Measurements from ENCODE around the gene WFDC10B. TPM values are rescaled to one million over a fixed set of nuclear protein-coding genes. Genes with fewer than 3 reads are reported as not detected.

WFDC10B gene
- total RNA-seq, 1 experiment from 2014 or later, result not detected

- RAD21 ChIA-PET (ENCODE audit: low non-redundant PET in 1 of 2, low total read pairs in 2 of 2, uncharacterized antibody in 2 of 2, unreplicated experiment in 2 of 2), result no interaction called here
- no TSS peak for BruUV-seq (replicated peaks)
- Histone ChIP-seq H3K27me3 (ENCODE audit: insufficient read depth, low read length) (peaks cover 17% of the 10 kb centered on the region), H2AFZ (ENCODE audit: low read depth, low read length, poor library complexity, severe bottlenecking) (no peak overlapping the region), H3K9me2 (ENCODE audit: insufficient read depth) (no peaks in the 10 kb centered on the region), H3K4me3 (replicated peaks in 1 of 2; ENCODE audit: low read depth in 1 of 2, low read length in 2 of 2) (no peak overlapping the region), H4K20me1 (ENCODE audit: insufficient read depth) (no peaks in the 10 kb centered on the region), H3K9me3 (ENCODE audit: control insufficient read depth in 1 of 2, insufficient read depth in 1 of 2, low read depth in 1 of 2, low read length in 2 of 2) (no peaks in the 10 kb centered on the region), H3K79me2 (ENCODE audit: insufficient read depth, low read length) (no peaks in the 10 kb centered on the region), H3K4me1 (ENCODE audit: control insufficient read depth in 1 of 2, insufficient read depth in 2 of 2, low read length in 2 of 2) (no peaks in the 10 kb centered on the region), H3K36me3 (ENCODE audit: control insufficient read depth in 1 of 2, insufficient read depth in 2 of 2, low read length in 2 of 2) (no peaks in the 10 kb centered on the region), H3K9ac (ENCODE audit: low read length) (no peak overlapping the region), H3K27ac (ENCODE audit: low read depth, low read length) (no peak overlapping the region), H3K4me2 (ENCODE audit: low read length) (no peak overlapping the region)
- no peak for ATAC-seq
- no peak for DNase-seq (ENCODE audit: low read depth, low spot score)
- CTCF ChIA-PET, result no interaction called here
- TF ChIP-seq YY1 (IDR thresholded peaks at IDR 0.05; ENCODE audit: extremely low read depth, insufficient replicate concordance, low read depth, low read length) (no peak), RAD21 (IDR thresholded peaks at IDR 0.05; ENCODE audit: low read depth) (no peak), FOSL1 (IDR thresholded peaks at IDR 0.05; ENCODE audit: low read depth) (no peak), SP1 (IDR thresholded peaks at IDR 0.05; ENCODE audit: low read depth) (no peak), ATF3 (IDR thresholded peaks at IDR 0.05) (no peak), TCF7L2 (IDR thresholded peaks at IDR 0.05; ENCODE audit: borderline replicate concordance, extremely low read depth, insufficient read depth, insufficient read length) (no peak), MAX (IDR thresholded peaks at IDR 0.05) (no peak), SRF (IDR thresholded peaks at IDR 0.05; ENCODE audit: low read depth) (no peak), EZH2 (IDR thresholded peaks at IDR 0.05) (no peak), CTCF (IDR thresholded peaks at IDR 0.05 in 2 of 3, conservative IDR thresholded peaks at IDR 0.05 in 1 of 3; ENCODE audit: borderline replicate concordance in 1 of 3, insufficient read depth in 1 of 3, low read depth in 2 of 3, low read length in 2 of 3) (no peak), EZH2phosphoT487 (IDR thresholded peaks at IDR 0.05; ENCODE audit: borderline replicate concordance) (no peak)
- intact Hi-C loops (cut with micrococcal nuclease), result no loop called here
- POLR2A ChIA-PET, result no interaction called here
These were observed 20.3 kb upstream of the WFDC10B start for GRCh38 chr20:45725134-45725533.
